HG03575 (cell line): ENCODE data around the gene PCDHB12.
"Not testable (repeated sequence)": the region's sequence is repeated elsewhere in the genome, so short reads cannot be mapped to it uniquely, and the experiment has no call there.

Experiments used
- ATAC-seq: cut with Tn5 transposase; IDR thresholded peaks from one replicate; pipeline ENCODE4 v1.9.1; 2021; ENCODE audit not compliant: unreplicated experiment, insufficient number of reproducible peaks, low FRiP score; ENCODE audit errors: extremely low read depth

The PCDHB12 gene

GRCh38 chr5:141208478-141208877 is at the start of gene PCDHB12:
Gene PCDHB12, plus strand, starts transcription at chr5:141208719. Its CDS starts 189 bp downstream, at chr5:141208908.
- ATAC-seq: no peak

DNA sequence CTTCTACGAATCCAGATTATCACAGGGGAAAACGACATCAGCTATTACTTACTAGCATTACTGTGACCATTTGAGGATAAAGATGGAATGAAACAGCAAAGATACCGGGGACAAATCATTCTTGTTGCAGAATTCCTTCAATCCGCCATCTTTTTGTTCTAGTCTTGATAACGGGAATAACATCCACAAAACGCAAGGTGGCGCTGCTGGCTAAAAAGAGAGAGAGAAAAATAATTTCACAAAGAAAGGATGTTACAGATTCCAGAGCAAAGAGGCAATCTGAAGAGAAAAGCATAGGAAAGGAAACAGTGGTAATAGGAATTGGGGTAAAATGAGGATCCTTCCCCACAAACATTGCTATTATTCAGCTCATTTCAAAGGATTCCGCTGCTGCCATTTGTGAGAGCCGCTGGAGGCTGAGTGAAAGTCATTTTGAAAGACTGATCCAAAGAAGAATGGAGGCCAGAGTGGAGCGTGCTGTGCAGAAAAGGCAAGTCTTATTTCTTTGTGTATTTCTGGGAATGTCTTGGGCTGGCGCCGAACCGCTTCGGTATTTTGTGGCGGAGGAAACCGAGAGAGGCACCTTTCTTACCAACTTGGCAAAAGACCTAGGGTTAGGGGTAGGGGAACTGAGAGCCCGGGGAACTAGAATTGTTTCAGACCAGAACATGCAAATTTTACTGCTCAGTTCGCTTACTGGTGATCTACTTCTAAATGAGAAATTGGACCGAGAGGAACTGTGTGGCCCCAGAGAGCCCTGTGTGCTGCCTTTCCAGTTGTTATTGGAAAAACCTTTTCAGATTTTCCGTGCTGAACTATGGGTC is 35.9 kb upstream of the PCDHB12 start, which contains the start of gene PCDHB7:
Gene PCDHB7 (plus strand): TSS at position 264 of the 824 bp plus-strand sequence. CDS start 192 bp downstream, at position 456.
- ATAC-seq: no peak

- ATAC-seq: not testable (repeated sequence)
Measured at GRCh38 chr5:141174291-141175104, 34.0 kb upstream of the PCDHB12 start.

- no peak for ATAC-seq
Measured at GRCh38 chr5:141175933-141176332, 32.6 kb upstream of the PCDHB12 start.

GRCh38 chr5:141177577-141178191 is 30.8 kb upstream of the PCDHB12 start, which contains the start of gene PCDHB8:
Gene PCDHB8, plus strand, starts transcription at chr5:141177790. Its CDS starts 245 bp downstream, at chr5:141178035.
- ATAC-seq: not testable (repeated sequence)

DNA sequence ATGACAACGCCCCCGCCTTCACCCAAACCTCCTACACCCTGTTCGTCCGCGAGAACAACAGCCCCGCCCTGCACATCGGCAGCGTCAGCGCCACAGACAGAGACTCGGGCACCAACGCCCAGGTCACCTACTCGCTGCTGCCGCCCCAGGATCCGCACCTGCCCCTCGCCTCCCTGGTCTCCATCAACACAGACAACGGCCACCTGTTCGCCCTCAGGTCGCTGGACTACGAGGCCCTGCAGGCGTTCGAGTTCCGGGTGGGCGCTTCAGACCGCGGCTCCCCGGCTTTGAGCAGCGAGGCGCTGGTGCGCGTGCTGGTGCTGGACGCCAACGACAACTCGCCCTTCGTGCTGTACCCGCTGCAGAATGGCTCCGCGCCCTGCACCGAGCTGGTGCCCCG is 29.1 kb upstream of the PCDHB12 start:
- ATAC-seq: not testable (repeated sequence)

- ATAC-seq: not testable (repeated sequence)
Measured at GRCh38 chr5:141179876-141180275, 28.6 kb upstream of the PCDHB12 start.

GRCh38 chr5:141180313-141180712 is 28.2 kb upstream of the PCDHB12 start:
- ATAC-seq: no peak

- no peak for ATAC-seq
Measured at GRCh38 chr5:141182248-141182647, 26.3 kb upstream of the PCDHB12 start, which contains the start of gene PCDHB16. Gene PCDHB16, plus strand, starts transcription at chr5:141182387. Its CDS starts 173 bp downstream, at chr5:141182560.

GRCh38 chr5:141184117-141184855 is 24.2 kb upstream of the PCDHB12 start:
- ATAC-seq: not testable (repeated sequence)

- no peak for ATAC-seq
Measured at GRCh38 chr5:141186897-141187512, 21.5 kb upstream of the PCDHB12 start, which contains the start of gene PCDHB9. Gene PCDHB9, plus strand, starts transcription at chr5:141187161. Its CDS starts 158 bp downstream, at chr5:141187319.

GRCh38 chr5:141188682-141189081 is 19.8 kb upstream of the PCDHB12 start:
- not testable (repeated sequence) for ATAC-seq

GRCh38 chr5:141189131-141189530 is 19.4 kb upstream of the PCDHB12 start:
- ATAC-seq: not testable (repeated sequence)

DNA sequence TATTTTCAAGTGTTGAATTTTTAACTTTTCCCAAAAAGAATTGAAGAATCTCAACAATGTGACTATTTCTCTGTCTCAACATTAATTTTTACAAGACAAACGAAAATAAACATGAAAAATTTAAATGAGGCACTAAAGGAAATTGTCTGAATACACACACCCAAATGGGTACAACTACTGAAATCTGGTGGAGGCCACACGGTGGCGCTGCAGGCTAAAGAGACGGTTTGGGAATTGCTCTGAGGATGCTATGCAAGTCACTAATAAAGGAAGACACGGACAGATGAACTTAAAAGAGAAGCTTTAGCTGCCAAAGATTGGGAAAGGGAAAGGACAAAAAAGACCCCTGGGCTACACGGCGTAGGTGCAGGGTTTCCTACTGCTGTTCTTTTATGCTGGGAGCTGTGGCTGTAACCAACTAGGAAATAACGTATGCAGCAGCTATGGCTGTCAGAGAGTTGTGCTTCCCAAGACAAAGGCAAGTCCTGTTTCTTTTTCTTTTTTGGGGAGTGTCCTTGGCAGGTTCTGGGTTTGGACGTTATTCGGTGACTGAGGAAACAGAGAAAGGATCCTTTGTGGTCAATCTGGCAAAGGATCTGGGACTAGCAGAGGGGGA is 16.3 kb upstream of the PCDHB12 start, which contains the start of gene PCDHB10:
Gene PCDHB10 (plus strand): TSS at position 244 of the 616 bp plus-strand sequence. CDS start 200 bp downstream, at position 444.
- no peak for ATAC-seq

- not testable (repeated sequence) for ATAC-seq
Measured at GRCh38 chr5:141194332-141194731, 14.2 kb upstream of the PCDHB12 start.

- no peak for ATAC-seq
Measured at GRCh38 chr5:141196363-141196762, 12.2 kb upstream of the PCDHB12 start.
